A549 (cell line): ENCODE results near the gene PKP1.

Experiments used
- CBX8 ChIP-seq: fragments of 200-600 bp; sonication (generic); IDR thresholded peaks from 2 replicates; pipeline ENCODE4 v1.6.1; 2016
- CEBPB ChIP-seq, 2 experiments: fragments of >200 bp in 1 of 2; sonication (Bioruptor Twin) in 1 of 2; formaldehyde crosslinking in 1 of 2; IDR thresholded peaks; 2 replicates each; pipeline ENCODE4 v1.6.1; 2012 to 2016
- CTCF ChIP-seq: fragments of >200 bp; sonication (Bioruptor Twin); formaldehyde crosslinking; IDR thresholded peaks from 3 replicates; pipeline ENCODE4 v1.5.1; 2016
- ELK1 ChIP-seq: fragments of 150-350 bp; IDR thresholded peaks from 2 replicates; pipeline ENCODE4 v1.6.1; 2014; ENCODE audit warnings: low read depth, mild to moderate bottlenecking, low read length
- ESRRA ChIP-seq: fragments of 150-350 bp; IDR thresholded peaks from 2 replicates; pipeline ENCODE4 v1.6.1; 2014; ENCODE audit warnings: mild to moderate bottlenecking, low read length, borderline replicate concordance
- KDM5A ChIP-seq: fragments of 200-600 bp; sonication (generic); IDR thresholded peaks from 2 replicates; pipeline ENCODE4 v1.6.1; 2016; ENCODE audit warnings: antibody characterized with exemption, mild to moderate bottlenecking
- MAX ChIP-seq: IDR thresholded peaks from 2 replicates; pipeline ENCODE4 v1.6.1; 2012
- POLR2A ChIP-seq: IDR thresholded peaks from 2 replicates; pipeline ENCODE4 v1.6.1; 2012; ENCODE audit warnings: mild to moderate bottlenecking, low read length
- RNF2 ChIP-seq: fragments of 200-600 bp; sonication (generic); IDR thresholded peaks from 2 replicates; pipeline ENCODE4 v1.6.1; 2016; ENCODE audit warnings: low read depth, mild to moderate bottlenecking, antibody characterized with exemption, moderate library complexity, borderline replicate concordance
- USF2 ChIP-seq: fragments of 450-650 bp; IDR thresholded peaks from 2 replicates; pipeline ENCODE4 v1.6.1; 2014; ENCODE audit warnings: antibody characterized with exemption
- ZC3H11A ChIP-seq: fragments of 450-650 bp; IDR thresholded peaks from 2 replicates; pipeline ENCODE4 v1.6.1; 2014; ENCODE audit warnings: antibody characterized with exemption, mild to moderate bottlenecking
- ZSCAN20 ChIP-seq: fragments of 250-450 bp; sonication (Bioruptor Pico); IDR thresholded peaks from 2 replicates; pipeline ENCODE4 v1.8.0; 2022; ENCODE audit warnings: mild to moderate bottlenecking, moderate library complexity

GRCh38 chr1:201298396-201299381 is 15.4 kb downstream of the PKP1 start:
- TF ChIP-seq ELK1 (no peak), ZC3H11A (no peak), CTCF (no peak), CEBPB (IDR thresholded peaks at IDR 0.05) (no peak), RNF2 (no peak), MAX (no peak), USF2 (no peak), POLR2A (no peak), ZSCAN20 (no peak), ESRRA (no peak), CBX8 (no peak), KDM5A (no peak)
